Mesendoderm (in vitro differentiated cells): ENCODE measurements around the gene TMEM255A.

Source experiments
- DNase-seq: peaks from one replicate; pipeline ENCODE4 v3.0.0; 2013
- H2AK5ac ChIP-seq: 2 replicates; pipeline ENCODE4 v1.6.1; 2013; ENCODE audit warnings: low read length, inconsistent platforms
- H2BK120ac ChIP-seq: 2 replicates; pipeline ENCODE4 v1.6.1; 2013; ENCODE audit warnings: low read depth, mild to moderate bottlenecking, low read length, moderate library complexity, mixed read lengths
- H2BK15ac ChIP-seq: replicated peaks from 2 replicates; pipeline ENCODE4 v1.6.1; 2013; ENCODE audit warnings: low read depth, mild to moderate bottlenecking, moderate library complexity
- H2BK5ac ChIP-seq: 2 replicates; pipeline ENCODE4 v1.6.1; 2013; ENCODE audit warnings: low read length, inconsistent platforms
- H3K18ac ChIP-seq: 2 replicates; pipeline ENCODE4 v1.6.1; 2013; ENCODE audit warnings: mild to moderate bottlenecking, low read length, mixed read lengths
- H3K23ac ChIP-seq: one replicate; pipeline ENCODE4 v1.6.1; 2013; ENCODE audit warnings: low read length
- H3K27ac ChIP-seq: 2 replicates; pipeline ENCODE4 v1.5.1; 2013; ENCODE audit warnings: low read depth, mild to moderate bottlenecking, inconsistent platforms, low read length, moderate library complexity
- H3K27me3 ChIP-seq: 2 replicates; pipeline ENCODE4 v1.6.1; 2013; ENCODE audit warnings: low read length, control low read depth, mild to moderate bottlenecking, inconsistent platforms; ENCODE audit not compliant: insufficient read depth, poor library complexity
- H3K36me3 ChIP-seq: 2 replicates; pipeline ENCODE4 v1.6.1; 2013; ENCODE audit warnings: low read length, inconsistent platforms; ENCODE audit not compliant: control insufficient read depth, insufficient read depth
- H3K4ac ChIP-seq: one replicate; pipeline ENCODE4 v1.6.1; 2013; ENCODE audit warnings: low read depth, mild to moderate bottlenecking, low read length, moderate library complexity
- H3K4me1 ChIP-seq: 2 replicates; pipeline ENCODE4 v1.6.1; 2013; ENCODE audit warnings: low read depth, low read length, inconsistent platforms; ENCODE audit not compliant: control insufficient read depth
- H3K4me2 ChIP-seq: 2 replicates; pipeline ENCODE4 v1.6.1; 2013; ENCODE audit warnings: low read length
- H3K4me3 ChIP-seq: 2 replicates; pipeline ENCODE4 v1.5.1; 2013; ENCODE audit warnings: mild to moderate bottlenecking, low read length
- H3K56ac ChIP-seq: one replicate; pipeline ENCODE4 v1.6.1; 2013; ENCODE audit warnings: low read length
- H3K79me1 ChIP-seq: 2 replicates; pipeline ENCODE4 v1.6.1; 2013; ENCODE audit warnings: low read length, inconsistent platforms
- H3K79me2 ChIP-seq: 2 replicates; pipeline ENCODE4 v1.6.1; 2013; ENCODE audit warnings: mild to moderate bottlenecking, low read length; ENCODE audit not compliant: control insufficient read depth, insufficient read depth
- H3K9ac ChIP-seq: 2 replicates; pipeline ENCODE4 v1.6.1; 2013; ENCODE audit warnings: low read length, inconsistent platforms
- H4K5ac ChIP-seq: one replicate; pipeline ENCODE4 v1.6.1; 2013; ENCODE audit warnings: low read length
- H4K8ac ChIP-seq: one replicate; pipeline ENCODE4 v1.6.1; 2013; ENCODE audit warnings: low read depth, mild to moderate bottlenecking, control low read depth, low read length, moderate library complexity
- WGBS: extraction: QIAGEN DNeasy Blood & Tissue Kit; methylation state at CpG from one replicate; pipeline ENCODE4 v1.1.7; 2013; ENCODE audit warnings: low lambda C conversion rate, missing lambda C conversion rate; ENCODE audit not compliant: insufficient coverage; ENCODE audit errors: extremely low coverage; 5-methylcytosine and 5-hydroxymethylcytosine counted together

The TMEM255A gene

DNA sequence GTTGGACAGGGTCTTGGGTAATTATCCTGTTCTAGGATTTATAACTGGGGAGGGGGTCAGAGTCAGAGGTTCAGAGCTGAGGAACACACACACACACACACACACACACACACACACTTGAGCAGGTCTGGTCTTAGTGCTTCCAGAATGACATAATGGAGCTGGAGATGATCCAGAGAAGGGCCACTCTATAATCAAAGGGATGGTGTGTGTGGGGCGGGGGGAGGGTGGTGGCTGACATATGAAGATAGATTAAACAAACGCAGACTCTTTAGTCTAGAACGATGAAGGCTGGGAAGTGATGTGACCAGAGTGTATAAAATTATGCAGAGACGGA is 434 bp upstream of the TMEM255A start:
- Histone ChIP-seq H2BK15ac (no peak overlapping the region), H2BK5ac (no peak overlapping the region), H4K8ac (no peak overlapping the region), H3K23ac (no peak overlapping the region), H3K27me3 (no peaks in the 10 kb centered on the region), H2BK120ac (no peak overlapping the region), H3K9ac (no peak overlapping the region), H3K79me1 (no peaks in the 10 kb centered on the region), H3K4ac (no peak overlapping the region), H3K27ac (no peak overlapping the region), H3K4me2 (no peak overlapping the region), H2AK5ac (no peak overlapping the region), H3K56ac (no peak overlapping the region), H3K36me3 (no peaks in the 10 kb centered on the region), H3K18ac (no peak overlapping the region), H3K79me2 (no peaks in the 10 kb centered on the region), H3K4me1 (no peaks in the 10 kb centered on the region), H4K5ac (no peak overlapping the region), H3K4me3 (no peak overlapping the region)
- no CpG with 5 or more reads among the region's 4 CpGs for WGBS
- no peak for DNase-seq

DNA sequence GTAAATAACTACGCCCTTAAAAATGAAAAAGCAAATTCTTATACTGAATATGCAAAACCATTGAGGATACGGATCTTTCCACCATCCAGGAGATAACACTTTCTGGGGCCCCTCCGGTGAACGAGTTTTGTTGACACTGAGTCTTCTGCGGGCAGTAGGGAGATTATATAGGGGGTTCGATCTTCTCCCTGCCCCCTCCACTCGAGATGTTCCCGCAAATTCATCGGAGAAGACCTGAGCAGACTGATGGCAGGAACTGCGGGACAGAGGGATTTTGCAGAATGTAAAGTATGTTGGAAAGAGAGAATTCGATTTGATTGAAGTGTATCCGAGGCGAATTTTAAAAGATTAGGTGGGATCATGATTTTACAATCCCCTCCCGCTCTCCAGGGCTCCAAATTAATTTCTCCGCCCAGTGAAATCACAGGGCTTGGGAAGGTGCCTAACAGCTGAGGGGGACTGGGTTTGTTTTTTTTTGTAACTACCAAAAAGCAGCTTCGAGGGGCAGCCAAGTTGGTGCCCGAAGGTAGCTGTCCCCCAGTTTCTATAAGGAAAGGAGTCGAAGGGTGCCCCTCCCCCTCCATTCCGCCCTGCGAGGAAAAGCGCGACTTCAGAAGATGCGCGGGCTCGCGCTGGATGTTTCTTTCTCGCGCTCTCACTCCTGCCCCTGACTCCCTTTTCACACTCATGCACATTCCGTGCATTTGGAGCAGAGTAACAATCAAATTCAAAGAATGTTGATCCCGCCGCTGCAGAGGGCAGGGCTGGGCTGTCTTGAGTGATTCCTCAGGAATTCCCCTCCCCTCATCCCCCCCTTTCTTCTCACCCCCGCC is 1.2 kb downstream of the TMEM255A start:
- H2BK120ac ChIP-seq = no peak overlapping the region
- no peak overlapping the region for H3K23ac ChIP-seq
- no CpG with 5 or more reads among the region's 32 CpGs for WGBS
- peak overlapping the region; percentile 42 for H3K4me3 ChIP-seq
- peak overlapping the region; percentile 74 for H3K56ac ChIP-seq
- H3K36me3 ChIP-seq = no peaks in the 10 kb centered on the region
- no peak overlapping the region for H2AK5ac ChIP-seq
- no peak overlapping the region for H4K8ac ChIP-seq
- no peak overlapping the region for H4K5ac ChIP-seq
- H3K4me1 ChIP-seq = no peaks in the 10 kb centered on the region
- no peaks in the 10 kb centered on the region for H3K79me2 ChIP-seq
- H3K27ac ChIP-seq = no peak overlapping the region
- no peaks in the 10 kb centered on the region for H3K27me3 ChIP-seq
- DNase-seq = peak; percentile 82
- H3K9ac ChIP-seq = peak overlapping the region; percentile 67
- peak overlapping the region; percentile 39 for H3K18ac ChIP-seq
- H3K79me1 ChIP-seq = no peaks in the 10 kb centered on the region
- H3K4ac ChIP-seq = no peak overlapping the region
- H2BK5ac ChIP-seq = no peak overlapping the region
- peak overlapping the region; percentile 7 for H2BK15ac ChIP-seq
- H3K4me2 ChIP-seq = peak overlapping the region; percentile 75

DNA sequence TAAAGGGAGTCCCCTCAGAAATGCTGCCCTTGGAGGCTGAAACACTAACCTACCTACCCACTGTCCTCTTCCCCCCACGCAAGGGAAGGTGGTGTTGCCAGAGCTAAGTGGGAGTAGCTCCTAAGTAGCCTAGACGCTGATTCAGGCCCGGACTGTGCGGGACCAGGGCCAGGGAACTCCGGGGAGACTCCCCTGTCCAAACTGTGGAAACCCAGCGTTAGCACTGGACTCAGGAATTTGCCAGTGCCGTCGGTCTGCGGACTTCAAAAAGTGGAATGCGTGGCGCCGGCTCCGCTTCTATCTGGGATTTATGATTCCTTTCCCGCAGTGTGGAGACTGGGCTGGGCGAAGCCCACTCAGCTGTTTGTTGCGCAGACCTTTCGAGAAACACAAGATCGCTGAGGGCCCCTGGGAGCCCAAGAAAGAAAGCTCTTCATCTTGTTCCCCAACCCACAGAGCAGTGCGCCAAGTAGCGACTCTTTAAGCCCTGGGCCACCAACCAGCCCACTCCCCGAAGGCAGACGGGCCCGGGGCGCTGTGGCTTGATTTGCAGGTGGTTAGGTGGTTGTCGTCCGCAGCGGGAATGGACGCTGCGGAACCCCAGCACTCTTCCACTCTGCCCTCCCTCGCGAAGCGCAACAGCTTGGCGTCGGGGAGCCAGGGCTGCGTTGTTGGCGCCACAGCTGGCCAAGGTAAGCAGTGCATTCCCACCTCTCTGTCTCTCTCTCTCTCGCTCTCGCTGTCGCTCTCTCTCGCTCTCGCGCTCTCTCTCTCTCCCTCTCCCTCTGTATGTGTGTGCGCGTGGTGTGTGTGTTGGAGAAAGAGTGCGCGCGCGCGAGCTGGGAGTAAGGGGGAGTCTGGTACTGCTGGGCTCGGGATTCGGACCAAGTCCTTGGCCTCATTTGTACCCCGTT is 2.0 kb downstream of the TMEM255A start:
- Histone ChIP-seq H3K56ac (peak overlapping the region; percentile 83), H3K4ac (no peak overlapping the region), H4K8ac (no peak overlapping the region), H3K4me2 (peak overlapping the region; percentile 75), H2BK5ac (no peak overlapping the region), H3K27me3 (no peaks in the 10 kb centered on the region), H2BK120ac (no peak overlapping the region), H2BK15ac (no peak overlapping the region), H4K5ac (no peak overlapping the region), H3K4me1 (no peaks in the 10 kb centered on the region), H3K79me1 (no peaks in the 10 kb centered on the region), H3K79me2 (no peaks in the 10 kb centered on the region), H2AK5ac (no peak overlapping the region), H3K36me3 (no peaks in the 10 kb centered on the region), H3K27ac (no peak overlapping the region), H3K9ac (peak overlapping the region; percentile 67), H3K18ac (no peak overlapping the region), H3K23ac (no peak overlapping the region), H3K4me3 (peak overlapping the region; percentile 42)
- WGBS = no CpG with 5 or more reads among the region's 52 CpGs
- peak; percentile 94 for DNase-seq

DNA sequence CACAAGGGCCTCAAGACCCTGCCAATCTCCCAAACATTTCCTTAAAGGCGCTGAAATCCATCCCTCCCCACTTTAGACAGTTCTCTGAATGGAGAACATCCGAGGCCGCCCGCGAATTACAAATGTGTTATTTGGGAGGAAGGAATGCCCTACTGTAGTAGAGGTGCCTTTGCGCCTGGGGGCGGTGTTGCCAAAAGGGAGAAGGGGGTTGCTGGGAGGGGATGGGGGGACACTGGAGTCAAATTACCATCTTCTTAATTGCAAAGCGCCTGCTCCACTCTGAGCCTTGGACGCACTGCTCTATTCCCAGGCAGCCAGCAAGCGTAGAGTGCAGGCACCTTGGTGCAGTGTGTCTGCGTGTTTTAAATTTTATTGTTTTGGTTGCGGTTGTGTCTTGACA is 2.7 kb downstream of the TMEM255A start:
- H2BK15ac ChIP-seq = no peak overlapping the region
- no peak overlapping the region for H3K4me3 ChIP-seq
- WGBS = no CpG with 5 or more reads among the region's 12 CpGs
- no peak overlapping the region for H4K8ac ChIP-seq
- H4K5ac ChIP-seq = no peak overlapping the region
- H3K23ac ChIP-seq = no peak overlapping the region
- H3K4me2 ChIP-seq = peak overlapping the region; percentile 64
- no peaks in the 10 kb centered on the region for H3K79me1 ChIP-seq
- H2AK5ac ChIP-seq = no peak overlapping the region
- no peaks in the 10 kb centered on the region for H3K4me1 ChIP-seq
- H3K18ac ChIP-seq = no peak overlapping the region
- DNase-seq = peak; percentile 84
- H3K56ac ChIP-seq = peak overlapping the region; percentile 74
- H3K4ac ChIP-seq = no peak overlapping the region
- H3K79me2 ChIP-seq = no peaks in the 10 kb centered on the region
- peak overlapping the region; percentile 67 for H3K9ac ChIP-seq
- H3K27ac ChIP-seq = no peak overlapping the region
- no peak overlapping the region for H2BK5ac ChIP-seq
- H3K27me3 ChIP-seq = no peaks in the 10 kb centered on the region
- H2BK120ac ChIP-seq = peak overlapping the region; percentile 82
- no peaks in the 10 kb centered on the region for H3K36me3 ChIP-seq

DNA sequence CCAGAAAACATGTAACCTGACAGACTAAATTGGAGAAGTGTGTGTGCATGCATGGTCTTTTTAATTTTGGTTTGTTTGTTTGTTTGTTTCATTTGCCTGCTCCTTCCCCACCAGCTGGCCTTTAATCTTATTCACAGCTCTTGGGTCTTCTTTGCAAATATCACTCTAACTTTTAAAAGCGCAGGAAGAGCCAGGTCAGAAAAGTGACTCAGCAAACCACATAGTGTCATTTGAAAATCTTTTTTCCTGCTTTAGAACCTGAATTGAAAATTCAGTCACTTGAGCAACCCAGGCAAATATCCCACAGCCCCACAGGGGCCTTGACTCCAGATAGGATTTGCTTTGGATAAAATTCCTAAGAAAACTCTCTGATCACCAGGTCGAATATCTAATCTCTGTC is 4.6 kb downstream of the TMEM255A start:
- Histone ChIP-seq H3K56ac (no peak overlapping the region), H2BK120ac (no peak overlapping the region), H3K27ac (peak overlapping the region; percentile 31), H3K4ac (no peak overlapping the region), H3K9ac (no peak overlapping the region), H4K5ac (no peak overlapping the region), H3K79me1 (no peaks in the 10 kb centered on the region), H3K36me3 (no peaks in the 10 kb centered on the region), H3K4me3 (no peak overlapping the region), H4K8ac (no peak overlapping the region), H3K23ac (no peak overlapping the region), H2BK5ac (no peak overlapping the region), H3K18ac (no peak overlapping the region), H3K4me2 (no peak overlapping the region), H2BK15ac (no peak overlapping the region), H3K79me2 (no peaks in the 10 kb centered on the region), H3K27me3 (no peaks in the 10 kb centered on the region), H2AK5ac (no peak overlapping the region), H3K4me1 (no peaks in the 10 kb centered on the region)
- no CpG with 5 or more reads among the region's 2 CpGs for WGBS
- no peak for DNase-seq
